H9 (cell line): Measurements from ENCODE around the gene CMTM8. TPM values are rescaled to one million over a fixed set of nuclear protein-coding genes. Genes with fewer than 3 reads are reported as not detected.

Experiments used
- DNase-seq: peaks from one replicate; pipeline ENCODE4 v3.0.0-alpha.2; 2017
- H2AFZ ChIP-seq: one replicate; pipeline ENCODE4 v1.6.1; 2013; ENCODE audit warnings: mild to moderate bottlenecking, low read length, control low read depth, moderate library complexity
- H2AK5ac ChIP-seq: 2 replicates; pipeline ENCODE4 v1.6.1; 2013; ENCODE audit warnings: low read length, control low read depth, mixed read lengths; ENCODE audit not compliant: insufficient read length
- H2BK120ac ChIP-seq: one replicate; pipeline ENCODE4 v1.6.1; 2013; ENCODE audit warnings: low read depth, mild to moderate bottlenecking, low read length, control low read depth, inconsistent platforms; ENCODE audit not compliant: poor library complexity, severe bottlenecking
- H2BK12ac ChIP-seq: 2 replicates; pipeline ENCODE4 v1.6.1; 2013; ENCODE audit warnings: low read length, control low read depth, mixed read lengths, low read depth; ENCODE audit not compliant: insufficient read length
- H2BK15ac ChIP-seq: 2 replicates; pipeline ENCODE4 v1.6.1; 2013; ENCODE audit warnings: low read depth, low read length, control low read depth
- H2BK20ac ChIP-seq: one replicate; pipeline ENCODE4 v1.6.1; 2013; ENCODE audit warnings: low read depth, mild to moderate bottlenecking, low read length, control low read depth, inconsistent platforms; ENCODE audit not compliant: poor library complexity, severe bottlenecking
- H2BK5ac ChIP-seq: 2 replicates; pipeline ENCODE4 v1.6.1; 2013; ENCODE audit warnings: low read length, control low read depth, mixed read lengths; ENCODE audit not compliant: insufficient read length
- H3K14ac ChIP-seq: 2 replicates; pipeline ENCODE4 v1.6.1; 2013; ENCODE audit warnings: low read length, control low read depth; ENCODE audit not compliant: insufficient read depth
- H3K18ac ChIP-seq: 2 replicates; pipeline ENCODE4 v1.6.1; 2013; ENCODE audit warnings: low read depth, mild to moderate bottlenecking, mixed read lengths, low read length, control low read depth; ENCODE audit not compliant: insufficient read length
- H3K23ac ChIP-seq: 2 replicates; pipeline ENCODE4 v1.6.1; 2013; ENCODE audit warnings: low read length, control low read depth, mixed read lengths, low read depth; ENCODE audit not compliant: insufficient read length
- H3K23me2 ChIP-seq: 2 replicates; pipeline ENCODE4 v1.6.1; 2013; ENCODE audit warnings: low read depth, mild to moderate bottlenecking, mixed read lengths, low read length, control low read depth; ENCODE audit not compliant: insufficient read length, poor library complexity, severe bottlenecking
- H3K27ac ChIP-seq: 2 replicates; pipeline ENCODE4 v1.5.1; 2013; ENCODE audit warnings: low read length, control low read depth, mixed read lengths, low read depth; ENCODE audit not compliant: insufficient read length
- H3K27me3 ChIP-seq: 2 replicates; pipeline ENCODE4 v1.6.1; 2013; ENCODE audit warnings: low read length, control low read depth, inconsistent platforms; ENCODE audit not compliant: insufficient read depth
- H3K4ac ChIP-seq: 2 replicates; pipeline ENCODE4 v1.6.1; 2013; ENCODE audit warnings: low read depth, mild to moderate bottlenecking, control low read depth, inconsistent platforms, low read length, moderate library complexity
- H3K4me1 ChIP-seq: 2 replicates; pipeline ENCODE4 v1.6.1; 2013; ENCODE audit warnings: low read length, control low read depth, inconsistent platforms; ENCODE audit not compliant: insufficient read depth
- H3K4me2 ChIP-seq: 2 replicates; pipeline ENCODE4 v1.6.1; 2013; ENCODE audit warnings: low read length, control low read depth, mixed read lengths; ENCODE audit not compliant: insufficient read length, insufficient read depth
- H3K56ac ChIP-seq: 2 replicates; pipeline ENCODE4 v1.6.1; 2013; ENCODE audit warnings: low read depth, mild to moderate bottlenecking, mixed read lengths, low read length, control low read depth; ENCODE audit not compliant: insufficient read length
- H3K79me1 ChIP-seq: 2 replicates; pipeline ENCODE4 v1.6.1; 2013; ENCODE audit warnings: low read depth, mild to moderate bottlenecking, moderate library complexity, low read length, control low read depth, inconsistent platforms; ENCODE audit not compliant: insufficient read depth, poor library complexity, severe bottlenecking
- H3K79me2 ChIP-seq: 2 replicates; pipeline ENCODE4 v1.6.1; 2013; ENCODE audit warnings: low read length, control low read depth, inconsistent platforms; ENCODE audit not compliant: insufficient read depth
- H3K9ac ChIP-seq: 2 replicates; pipeline ENCODE4 v1.6.1; 2013; ENCODE audit warnings: low read length, control low read depth, mixed read lengths; ENCODE audit not compliant: insufficient read length; ENCODE audit errors: extremely low read depth
- H3K9me3 ChIP-seq: one replicate; pipeline ENCODE4 v1.6.1; 2013; ENCODE audit warnings: low read depth, low read length, inconsistent platforms; ENCODE audit not compliant: control insufficient read depth
- H3T11ph ChIP-seq: one replicate; pipeline ENCODE4 v1.6.1; 2013; ENCODE audit warnings: mild to moderate bottlenecking, low read length, control low read depth, inconsistent platforms
- H4K20me1 ChIP-seq: one replicate; pipeline ENCODE4 v1.6.1; 2013; ENCODE audit not compliant: control insufficient read depth, insufficient read length, insufficient read depth
- H4K5ac ChIP-seq: 2 replicates; pipeline ENCODE4 v1.6.1; 2013; ENCODE audit warnings: low read depth, mild to moderate bottlenecking, mixed read lengths, low read length, control low read depth; ENCODE audit not compliant: insufficient read length
- H4K8ac ChIP-seq: replicated peaks from 2 replicates; pipeline ENCODE4 v1.6.1; 2013; ENCODE audit warnings: low read length, control low read depth, mixed read lengths, low read depth; ENCODE audit not compliant: insufficient read length
- H4K91ac ChIP-seq: 2 replicates; pipeline ENCODE4 v1.6.1; 2013; ENCODE audit warnings: low read depth, mild to moderate bottlenecking, moderate library complexity, mixed read lengths, low read length, control low read depth; ENCODE audit not compliant: insufficient read length
- H3K27ac Mint-ChIP-seq, 3 experiments: 2 replicates in 2 of 3; 3 replicates in 1 of 3; pipeline ENCODE4 v1.8.0; 2020 to 2021; ENCODE audit warnings: mixed read lengths in 3 of 3, mild to moderate bottlenecking in 1 of 3, moderate library complexity in 1 of 3
- H3K27me3 Mint-ChIP-seq: 2 replicates; pipeline ENCODE4 v1.8.0; 2021; ENCODE audit warnings: low read depth, mild to moderate bottlenecking, moderate library complexity, mixed read lengths
- H3K36me3 Mint-ChIP-seq, 3 experiments: 2 replicates in 2 of 3; 3 replicates in 1 of 3; pipeline ENCODE4 v1.8.0; 2020 to 2021; ENCODE audit warnings: low read depth in 3 of 3, mixed read lengths in 3 of 3; ENCODE audit not compliant: insufficient read depth in 1 of 3
- H3K4me1 Mint-ChIP-seq, 2 experiments: 2 replicates each; pipeline ENCODE4 v1.8.0; 2020; ENCODE audit warnings: mixed read lengths in 2 of 2
- H3K4me3 Mint-ChIP-seq, 2 experiments: 2 replicates in 1 of 2; 3 replicates in 1 of 2; pipeline ENCODE4 v1.8.0; 2020 to 2021; ENCODE audit warnings: mild to moderate bottlenecking in 2 of 2, mixed read lengths in 2 of 2, moderate library complexity in 1 of 2
- H3K9me3 Mint-ChIP-seq, 2 experiments: 2 replicates in 1 of 2; 3 replicates in 1 of 2; pipeline ENCODE4 v1.8.0; 2020; ENCODE audit warnings: mild to moderate bottlenecking in 2 of 2, mixed read lengths in 2 of 2, moderate library complexity in 1 of 2
- WGBS: extraction: QIAGEN DNeasy Blood & Tissue Kit; methylation state at CpG from one replicate; pipeline ENCODE4 v1.1.7; 2013; ENCODE audit warnings: missing lambda C conversion rate, low lambda C conversion rate, mixed read lengths; ENCODE audit not compliant: insufficient read length; ENCODE audit errors: extremely low coverage; 5-methylcytosine and 5-hydroxymethylcytosine counted together
- total RNA-seq: library from RNA; stranded (reverse); gene quantifications from 2 replicates; pipeline ENCODE4 v1.2.1, GENCODE V29; 2021
- TF ChIP-seq, protein P1 (sequence below): fragments of 200-600 bp; sonication (generic); conservative IDR thresholded peaks from 3 replicates; pipeline ENCODE4 v1.8.0; 2021; ENCODE audit warnings: antibody characterized with exemption, mild to moderate bottlenecking

The CMTM8 gene
- total RNA-seq, 1 experiment from 2014 or later, result 4.0 TPM

DNA sequence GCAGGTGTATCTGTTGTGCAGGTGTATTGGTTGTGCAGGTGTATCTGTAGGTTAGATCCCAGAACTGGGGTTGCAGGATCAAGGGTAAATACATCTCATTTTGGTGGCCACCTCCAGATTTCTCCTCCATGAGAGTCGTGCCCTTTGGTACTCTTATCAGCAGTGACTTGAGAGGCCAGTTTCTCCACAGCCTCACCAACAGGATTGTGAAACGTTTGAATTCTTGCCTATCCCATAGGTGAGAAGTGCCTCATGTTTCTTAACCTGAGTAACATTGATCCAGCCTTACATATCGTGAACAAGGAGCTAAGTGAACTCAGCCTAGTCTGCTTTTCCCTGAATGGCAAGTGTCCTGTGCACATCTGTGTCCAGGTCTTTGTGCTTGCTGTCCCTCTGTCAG is 55.4 kb downstream of the CMTM8 start:
- no CpG with 5 or more reads among the region's 3 CpGs for WGBS
- no peak for DNase-seq

More for the DNA sequence above, 55.4 kb downstream of the CMTM8 start:
- TF ChIP-seq, protein P1, sequence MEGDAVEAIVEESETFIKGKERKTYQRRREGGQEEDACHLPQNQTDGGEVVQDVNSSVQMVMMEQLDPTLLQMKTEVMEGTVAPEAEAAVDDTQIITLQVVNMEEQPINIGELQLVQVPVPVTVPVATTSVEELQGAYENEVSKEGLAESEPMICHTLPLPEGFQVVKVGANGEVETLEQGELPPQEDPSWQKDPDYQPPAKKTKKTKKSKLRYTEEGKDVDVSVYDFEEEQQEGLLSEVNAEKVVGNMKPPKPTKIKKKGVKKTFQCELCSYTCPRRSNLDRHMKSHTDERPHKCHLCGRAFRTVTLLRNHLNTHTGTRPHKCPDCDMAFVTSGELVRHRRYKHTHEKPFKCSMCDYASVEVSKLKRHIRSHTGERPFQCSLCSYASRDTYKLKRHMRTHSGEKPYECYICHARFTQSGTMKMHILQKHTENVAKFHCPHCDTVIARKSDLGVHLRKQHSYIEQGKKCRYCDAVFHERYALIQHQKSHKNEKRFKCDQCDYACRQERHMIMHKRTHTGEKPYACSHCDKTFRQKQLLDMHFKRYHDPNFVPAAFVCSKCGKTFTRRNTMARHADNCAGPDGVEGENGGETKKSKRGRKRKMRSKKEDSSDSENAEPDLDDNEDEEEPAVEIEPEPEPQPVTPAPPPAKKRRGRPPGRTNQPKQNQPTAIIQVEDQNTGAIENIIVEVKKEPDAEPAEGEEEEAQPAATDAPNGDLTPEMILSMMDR, result no peak
- Histone ChIP-seq H3K4ac (no peak overlapping the region), H2BK5ac (no peak overlapping the region), H3K27me3 (no peaks in the 10 kb centered on the region), H3K9me3 (no peaks in the 10 kb centered on the region), H4K91ac (no peak overlapping the region), H4K8ac (no peak overlapping the region), H2AK5ac (no peak overlapping the region), H3K18ac (no peak overlapping the region), H3K27ac (no peak overlapping the region), H3K23me2 (no peaks in the 10 kb centered on the region), H3K79me2 (no peaks in the 10 kb centered on the region), H3K79me1 (no peaks in the 10 kb centered on the region), H3K9ac (no peak overlapping the region), H3K23ac (no peak overlapping the region), H2BK12ac (no peak overlapping the region), H2BK120ac (no peak overlapping the region), H2BK15ac (no peak overlapping the region), H3K14ac (no peak overlapping the region), H2BK20ac (no peak overlapping the region), H3K56ac (no peak overlapping the region), H3K4me2 (no peak overlapping the region), H3K4me1 (no peaks in the 10 kb centered on the region), H2AFZ (no peak overlapping the region), H4K5ac (no peak overlapping the region), H4K20me1 (no peaks in the 10 kb centered on the region), H3T11ph (no peak overlapping the region)
- no peaks in the 10 kb centered on the region for H3K27me3 Mint-ChIP-seq
- no peak overlapping the region for H3K4me3 Mint-ChIP-seq
- peak overlapping the region in 1 of 3 experiments; percentile 70; a peak in 1 of 7 replicates for H3K27ac Mint-ChIP-seq
- H3K4me1 Mint-ChIP-seq, result peaks cover 6 to 11% of the 10 kb centered on the region in 2 experiments
- no peaks in the 10 kb centered on the region for H3K9me3 Mint-ChIP-seq
- no peaks in the 10 kb centered on the region for H3K36me3 Mint-ChIP-seq
